ENCODE data around the gene IFT57.
A peak's percentile ranks its signal among the peaks of the same experiment; 100 is the strongest.

Gene IFT57

DNA sequence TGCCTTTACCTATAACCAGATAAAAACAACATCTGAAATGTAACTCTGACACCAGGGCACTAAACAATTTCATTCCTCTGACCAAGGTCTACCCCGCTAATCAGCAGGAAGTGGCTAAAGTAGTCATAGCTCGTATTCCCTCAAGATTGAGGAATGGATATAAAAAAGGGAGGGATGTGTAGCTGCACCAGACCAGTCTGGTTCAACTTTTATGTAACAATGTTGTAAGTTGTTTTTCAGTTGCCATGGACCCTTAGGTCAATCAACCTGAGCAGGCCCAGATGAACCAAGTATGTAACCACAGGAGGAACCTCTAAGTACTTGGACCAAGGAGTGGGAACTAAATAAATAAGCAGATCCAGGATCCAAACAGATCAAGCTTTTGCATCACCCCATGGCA is 28.4 kb upstream of the IFT57 start:
- DNase-seq (ENCODE audit: low read depth) = peak; percentile 7
- TF ChIP-seq, protein P1, sequence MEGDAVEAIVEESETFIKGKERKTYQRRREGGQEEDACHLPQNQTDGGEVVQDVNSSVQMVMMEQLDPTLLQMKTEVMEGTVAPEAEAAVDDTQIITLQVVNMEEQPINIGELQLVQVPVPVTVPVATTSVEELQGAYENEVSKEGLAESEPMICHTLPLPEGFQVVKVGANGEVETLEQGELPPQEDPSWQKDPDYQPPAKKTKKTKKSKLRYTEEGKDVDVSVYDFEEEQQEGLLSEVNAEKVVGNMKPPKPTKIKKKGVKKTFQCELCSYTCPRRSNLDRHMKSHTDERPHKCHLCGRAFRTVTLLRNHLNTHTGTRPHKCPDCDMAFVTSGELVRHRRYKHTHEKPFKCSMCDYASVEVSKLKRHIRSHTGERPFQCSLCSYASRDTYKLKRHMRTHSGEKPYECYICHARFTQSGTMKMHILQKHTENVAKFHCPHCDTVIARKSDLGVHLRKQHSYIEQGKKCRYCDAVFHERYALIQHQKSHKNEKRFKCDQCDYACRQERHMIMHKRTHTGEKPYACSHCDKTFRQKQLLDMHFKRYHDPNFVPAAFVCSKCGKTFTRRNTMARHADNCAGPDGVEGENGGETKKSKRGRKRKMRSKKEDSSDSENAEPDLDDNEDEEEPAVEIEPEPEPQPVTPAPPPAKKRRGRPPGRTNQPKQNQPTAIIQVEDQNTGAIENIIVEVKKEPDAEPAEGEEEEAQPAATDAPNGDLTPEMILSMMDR (conservative IDR thresholded peaks at IDR 0.05; ENCODE audit: low read depth, low read length) = no peak
- no peak overlapping the region for H3K4me3 ChIP-seq (ENCODE audit: low read depth, low read length)

DNA sequence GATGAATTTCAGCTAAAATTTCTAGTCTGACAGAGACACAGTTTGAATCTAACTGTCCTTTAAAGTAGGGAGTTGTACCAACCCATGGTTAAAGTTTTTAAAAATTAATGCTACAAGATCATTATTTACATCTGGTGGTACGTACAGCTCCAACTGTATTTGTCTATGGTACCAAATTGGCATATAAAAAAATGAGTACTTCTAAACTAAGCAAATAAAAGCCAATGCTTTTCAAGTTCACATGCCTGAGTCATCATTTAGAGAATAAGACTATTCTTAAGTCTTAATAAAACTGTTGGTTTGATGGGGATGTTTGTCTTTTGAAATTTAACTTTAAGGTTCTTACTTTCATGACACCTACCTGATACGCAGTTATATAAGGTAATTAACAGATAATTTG is 21.0 kb upstream of the IFT57 start:
- no peak overlapping the region for H3K4me3 ChIP-seq (ENCODE audit: low read depth, low read length)
- TF ChIP-seq, protein P1 (conservative IDR thresholded peaks at IDR 0.05; ENCODE audit: low read depth, low read length) = no peak
- DNase-seq (ENCODE audit: low read depth) = no peak

DNA sequence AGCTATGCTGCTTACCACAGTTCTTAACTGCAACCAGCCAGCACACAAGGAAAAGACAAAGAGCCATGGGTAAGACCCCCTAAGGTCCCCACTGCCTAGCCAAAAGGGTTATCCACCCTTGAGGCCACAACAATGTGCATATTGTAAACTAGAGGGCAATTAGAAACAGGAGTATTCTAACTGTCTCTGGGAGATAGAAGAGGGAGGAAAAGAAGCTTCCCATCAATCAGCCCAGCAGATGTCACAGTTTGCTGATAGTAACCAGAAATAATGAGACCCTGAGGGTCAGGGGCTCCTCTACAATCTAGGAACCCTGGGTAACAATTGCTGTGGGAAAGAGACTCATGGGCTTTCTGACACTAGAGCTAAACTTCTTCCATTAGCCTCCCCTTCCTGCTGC is 20.6 kb upstream of the IFT57 start:
- TF ChIP-seq, protein P1 (conservative IDR thresholded peaks at IDR 0.05; ENCODE audit: low read depth, low read length) = no peak
- H3K4me3 ChIP-seq (ENCODE audit: low read depth, low read length) = no peak overlapping the region
- DNase-seq (ENCODE audit: low read depth) = no peak

DNA sequence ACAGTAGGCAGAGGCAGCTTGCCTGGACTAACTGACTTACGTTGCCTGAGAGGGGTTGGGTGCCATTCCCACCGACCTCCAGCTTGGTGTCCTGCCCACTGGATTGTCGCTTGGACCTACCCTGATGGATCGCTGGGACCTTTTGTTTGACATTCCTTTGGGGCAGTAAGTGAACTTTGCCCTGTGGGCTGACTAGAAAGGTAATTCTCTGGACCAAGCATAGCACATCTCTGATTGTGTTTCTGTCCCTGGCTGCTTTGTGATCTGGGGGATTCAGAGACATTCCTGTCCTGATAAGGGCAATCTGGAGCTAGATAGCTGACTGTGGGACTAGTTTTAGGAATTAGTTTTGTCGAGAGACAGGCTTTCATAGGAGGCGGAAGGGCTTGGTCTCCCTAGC is 19.5 kb upstream of the IFT57 start:
- TF ChIP-seq, protein P1 (conservative IDR thresholded peaks at IDR 0.05; ENCODE audit: low read depth, low read length) = no peak
- H3K4me3 ChIP-seq (ENCODE audit: low read depth, low read length) = no peak overlapping the region
- DNase-seq (ENCODE audit: low read depth) = no peak

DNA sequence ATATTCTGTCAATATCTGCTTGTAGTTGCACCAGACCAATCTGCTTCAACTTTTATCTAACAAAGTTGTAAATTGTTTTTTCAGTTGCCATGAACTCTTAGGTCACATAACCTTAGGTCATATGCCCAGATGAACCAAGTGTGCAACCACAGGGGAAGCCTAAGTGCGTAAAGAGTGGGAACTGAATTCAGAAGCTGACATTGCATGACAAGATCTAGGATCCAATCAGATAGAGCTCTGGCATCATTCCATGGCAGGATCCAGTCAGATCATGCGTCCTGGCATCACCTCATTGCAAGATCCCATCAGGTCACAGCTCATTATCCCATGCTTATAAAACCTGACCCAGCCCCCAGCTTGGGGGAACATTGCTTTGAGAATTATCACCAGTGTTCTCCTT is 18.9 kb upstream of the IFT57 start:
- no peak for DNase-seq (ENCODE audit: low read depth)

DNA sequence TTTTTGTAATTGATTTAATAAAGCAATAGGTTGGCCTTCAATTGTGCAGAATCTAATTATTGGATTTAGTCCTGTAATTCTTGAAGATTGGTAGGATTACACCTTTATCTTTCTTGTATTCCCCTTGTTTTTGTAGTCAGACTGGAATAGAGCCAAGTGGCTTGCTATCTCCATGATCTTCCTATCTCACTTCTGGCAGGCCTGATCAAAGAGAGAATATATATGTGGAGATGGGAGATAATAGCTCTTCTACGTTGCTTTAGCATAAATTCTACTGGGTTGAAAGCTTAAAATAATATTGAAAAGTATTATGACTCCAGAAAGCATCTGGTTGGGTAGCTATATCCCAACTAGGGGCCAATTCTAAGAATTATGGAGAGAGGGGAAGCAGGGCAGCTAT is 16.9 kb upstream of the IFT57 start:
- no peak overlapping the region for H3K4me3 ChIP-seq (ENCODE audit: low read depth, low read length)
- no peak for DNase-seq (ENCODE audit: low read depth)
- TF ChIP-seq, protein P1 (conservative IDR thresholded peaks at IDR 0.05; ENCODE audit: low read depth, low read length) = no peak

More for the DNA sequence above, 18.9 kb upstream of the IFT57 start:
- no peak overlapping the region for H3K4me3 ChIP-seq (ENCODE audit: low read depth, low read length)
- TF ChIP-seq, protein P1 (conservative IDR thresholded peaks at IDR 0.05; ENCODE audit: low read depth, low read length) = no peak

DNA sequence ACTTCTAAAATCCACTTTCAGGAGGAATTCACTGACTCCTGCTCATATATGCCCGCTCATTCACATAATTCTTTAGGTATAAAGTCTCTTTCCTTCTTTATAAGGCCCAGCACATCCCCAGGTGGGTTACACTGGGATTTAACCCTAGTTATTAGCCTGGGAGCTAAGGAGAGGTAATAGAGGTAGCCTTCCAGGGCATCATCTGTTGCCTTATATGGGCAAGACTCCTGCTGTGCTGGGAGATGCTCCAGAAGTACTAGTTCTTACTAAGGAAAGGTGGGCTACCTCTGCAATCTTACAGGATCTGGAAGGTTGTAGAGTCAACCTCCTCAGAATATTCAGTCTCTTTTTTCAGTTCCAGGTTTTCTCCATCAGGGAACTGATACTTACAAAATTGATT is 13.1 kb upstream of the IFT57 start:
- H3K4me3 ChIP-seq (ENCODE audit: low read depth, low read length) = no peak overlapping the region
- TF ChIP-seq, protein P1 (conservative IDR thresholded peaks at IDR 0.05; ENCODE audit: low read depth, low read length) = no peak

More for the DNA sequence above, 13.1 kb upstream of the IFT57 start:
- no peak for DNase-seq (ENCODE audit: low read depth)
